Activated naive CD4-positive, alpha-beta T cell treated with anti-CD3 and anti-CD28 coated beads, Interleukin-2, amount 50 U/mL, for 24 hours (primary cell): ENCODE data around the gene RPL13A.
A peak's percentile ranks its signal among the peaks of the same experiment; 100 is the strongest.

Experiments
- H3K27ac Mint-ChIP-seq: one replicate; pipeline ENCODE4 v1.8.0; 2021; ENCODE audit warnings: mild to moderate bottlenecking, mixed read lengths
- H3K27me3 Mint-ChIP-seq: one replicate; pipeline ENCODE4 v1.8.0; 2021; ENCODE audit warnings: mixed read lengths
- H3K36me3 Mint-ChIP-seq: one replicate; pipeline ENCODE4 v1.8.0; 2021; ENCODE audit warnings: mixed read lengths
- H3K4me1 Mint-ChIP-seq: one replicate; pipeline ENCODE4 v1.8.0; 2021; ENCODE audit warnings: mixed read lengths
- H3K4me3 Mint-ChIP-seq: one replicate; pipeline ENCODE4 v1.8.0; 2021; ENCODE audit warnings: mild to moderate bottlenecking, mixed read lengths
- H3K9me3 Mint-ChIP-seq: one replicate; pipeline ENCODE4 v1.8.0; 2021; ENCODE audit warnings: mixed read lengths

RPL13A gene

DNA sequence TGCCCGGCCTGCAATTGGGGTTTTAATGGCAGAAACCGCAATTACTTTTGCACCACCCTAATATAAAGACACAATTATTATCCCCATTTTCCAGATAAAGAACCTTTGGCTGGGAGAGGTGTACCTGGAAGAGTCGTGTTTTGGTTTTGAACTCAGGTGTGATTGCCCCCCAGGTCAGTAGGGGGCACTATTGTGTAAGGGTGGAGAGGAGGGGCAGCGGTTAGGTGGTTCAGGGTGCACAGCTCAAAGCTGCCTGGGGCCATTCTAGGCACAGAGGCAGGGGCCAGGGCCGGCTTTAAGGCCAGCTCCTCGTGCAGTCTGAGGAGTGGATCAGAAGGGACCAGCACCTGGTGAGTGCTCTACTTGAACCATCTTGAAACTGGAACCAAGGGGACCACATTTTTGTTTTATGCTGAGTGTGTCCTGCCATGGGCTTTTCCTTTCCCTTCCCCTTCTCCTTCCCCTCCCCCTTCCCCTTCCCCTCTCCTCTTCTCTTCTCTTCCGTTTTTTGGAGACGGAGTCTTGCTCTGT lies 19.2 kb downstream of the RPL13A start:
- Mint-ChIP-seq H3K9me3 (no peaks in the 10 kb centered on the region), H3K4me1 (peaks cover 33% of the 10 kb centered on the region), H3K4me3 (no peak overlapping the region), H3K36me3 (no peaks in the 10 kb centered on the region), H3K27ac (no peak overlapping the region), H3K27me3 (no peaks in the 10 kb centered on the region)

DNA sequence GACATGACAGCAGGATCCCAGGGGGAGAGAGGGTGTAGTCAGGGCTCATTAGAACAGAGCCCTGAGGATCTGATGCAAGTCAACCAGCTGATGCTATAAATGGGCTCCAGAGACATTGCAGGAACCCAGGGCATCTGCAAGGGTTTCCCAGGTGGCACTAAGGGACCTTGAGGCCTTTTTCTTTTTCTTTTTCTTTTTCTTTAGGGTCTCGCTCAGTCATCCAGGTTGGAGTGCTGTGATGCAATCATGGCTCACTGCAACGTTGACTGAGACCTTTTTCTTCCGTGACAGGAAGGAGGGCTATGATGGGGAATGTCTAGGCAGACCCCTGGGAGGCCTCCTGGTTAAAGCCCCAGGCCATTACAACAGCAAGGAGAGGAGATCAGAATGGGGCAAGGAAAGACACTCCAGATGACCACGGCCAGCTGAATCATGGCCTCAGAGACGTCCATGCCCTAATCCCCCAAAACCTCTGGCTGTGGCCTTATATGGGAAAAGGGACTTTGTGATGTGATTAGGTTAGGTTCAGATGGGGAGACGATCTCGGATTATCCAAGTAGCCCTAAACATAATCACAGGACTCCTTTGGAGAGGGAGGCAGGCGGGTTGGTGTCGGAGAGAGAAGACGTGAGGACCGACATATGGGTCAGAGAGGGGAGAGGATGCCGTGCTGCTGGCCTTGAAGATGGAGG lies 20.5 kb downstream of the RPL13A start:
- Mint-ChIP-seq H3K27me3 (no peaks in the 10 kb centered on the region), H3K4me3 (no peak overlapping the region), H3K9me3 (no peaks in the 10 kb centered on the region), H3K4me1 (peaks cover 28% of the 10 kb centered on the region), H3K27ac (no peak overlapping the region), H3K36me3 (no peaks in the 10 kb centered on the region)

DNA sequence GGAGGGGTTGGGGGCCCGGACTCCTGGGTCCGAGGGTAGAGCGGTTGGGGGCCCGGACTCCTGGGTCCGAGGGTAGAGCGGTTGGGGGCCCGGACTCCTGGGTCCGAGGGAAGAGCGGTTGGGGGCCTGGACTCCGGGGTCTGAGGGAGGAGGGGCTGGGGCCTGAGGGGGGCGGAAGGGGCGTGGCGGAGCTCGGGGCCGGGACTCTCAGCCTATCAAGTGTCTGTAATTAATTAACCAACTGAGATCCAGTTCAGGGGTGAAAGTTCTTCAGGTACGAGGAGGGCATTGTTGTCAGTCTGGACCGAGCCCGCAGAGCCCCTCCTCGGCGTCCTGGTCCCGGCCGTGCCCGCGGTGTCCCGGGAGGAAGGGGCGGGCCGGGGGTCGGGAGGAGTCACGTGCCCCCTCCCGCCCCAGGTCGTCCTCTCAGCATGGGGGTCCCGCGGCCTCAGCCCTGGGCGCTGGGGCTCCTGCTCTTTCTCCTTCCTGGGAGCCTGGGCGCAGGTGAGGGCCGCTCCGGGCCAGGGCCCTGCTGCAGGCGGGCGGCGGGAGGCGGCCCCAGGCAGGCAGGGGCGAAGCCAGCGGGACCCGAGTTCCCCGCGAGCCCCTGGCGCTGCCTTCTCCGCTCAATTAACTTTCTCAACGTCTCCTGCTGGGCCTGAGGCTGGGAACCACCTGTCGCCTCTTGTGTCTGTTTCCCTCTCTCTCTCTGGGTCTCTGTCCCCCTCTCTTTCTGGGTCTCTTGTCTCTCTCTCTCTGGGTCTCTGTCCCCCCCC lies 25.8 kb downstream of the RPL13A start:
- H3K27ac Mint-ChIP-seq, result peak overlapping the region; percentile 82
- H3K9me3 Mint-ChIP-seq, result no peaks in the 10 kb centered on the region
- H3K4me1 Mint-ChIP-seq, result peaks cover 44% of the 10 kb centered on the region
- no peaks in the 10 kb centered on the region for H3K27me3 Mint-ChIP-seq
- H3K4me3 Mint-ChIP-seq, result peak overlapping the region; percentile 86
- H3K36me3 Mint-ChIP-seq, result no peaks in the 10 kb centered on the region

- peak overlapping the region; percentile 82 for H3K27ac Mint-ChIP-seq
- peak overlapping the region; percentile 86 for H3K4me3 Mint-ChIP-seq
- no peaks in the 10 kb centered on the region for H3K9me3 Mint-ChIP-seq
- H3K36me3 Mint-ChIP-seq, result no peaks in the 10 kb centered on the region
- peaks cover 43% of the 10 kb centered on the region for H3K4me1 Mint-ChIP-seq
- no peaks in the 10 kb centered on the region for H3K27me3 Mint-ChIP-seq
Observed at GRCh38 chr19:49513746-49514118, 26.3 kb downstream of the RPL13A start.

GRCh38 chr19:49514151-49514550 lies 26.7 kb downstream of the RPL13A start:
- H3K27ac Mint-ChIP-seq, result no peak overlapping the region

DNA sequence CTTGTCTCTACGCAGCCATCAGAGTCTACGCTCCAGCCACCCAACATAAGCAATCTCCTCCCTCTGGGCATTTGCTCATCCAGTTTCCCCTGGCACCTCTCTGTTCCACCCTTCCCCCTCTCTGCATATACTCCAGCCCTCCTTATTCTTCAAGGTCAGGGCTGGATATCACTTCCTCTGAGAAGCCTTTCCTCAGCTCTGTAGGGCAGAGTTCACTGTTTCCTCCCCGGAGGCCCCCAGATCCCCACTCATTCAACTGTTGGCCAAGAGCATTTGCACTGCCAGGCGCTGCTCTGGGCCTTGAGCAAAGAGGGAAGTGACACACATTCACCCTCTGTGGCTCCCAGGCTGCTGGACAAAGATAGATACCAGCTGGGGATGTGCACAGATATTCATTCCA lies 28.4 kb downstream of the RPL13A start:
- no peak overlapping the region for H3K4me3 Mint-ChIP-seq
- H3K27me3 Mint-ChIP-seq, result no peaks in the 10 kb centered on the region
- H3K9me3 Mint-ChIP-seq, result no peaks in the 10 kb centered on the region
- H3K4me1 Mint-ChIP-seq, result peaks cover 49% of the 10 kb centered on the region
- no peaks in the 10 kb centered on the region for H3K36me3 Mint-ChIP-seq
- no peak overlapping the region for H3K27ac Mint-ChIP-seq

More at GRCh38 chr19:49514151-49514550, 26.7 kb downstream of the RPL13A start:
- H3K36me3 Mint-ChIP-seq, result no peaks in the 10 kb centered on the region
- peak overlapping the region; percentile 86 for H3K4me3 Mint-ChIP-seq
- no peaks in the 10 kb centered on the region for H3K9me3 Mint-ChIP-seq
- peaks cover 45% of the 10 kb centered on the region for H3K4me1 Mint-ChIP-seq
- H3K27me3 Mint-ChIP-seq, result no peaks in the 10 kb centered on the region

- Mint-ChIP-seq H3K36me3 (no peaks in the 10 kb centered on the region), H3K27me3 (no peaks in the 10 kb centered on the region), H3K4me1 (peaks cover 34% of the 10 kb centered on the region), H3K9me3 (no peaks in the 10 kb centered on the region), H3K27ac (no peak overlapping the region), H3K4me3 (no peak overlapping the region)
Observed at GRCh38 chr19:49518033-49518432, 30.6 kb downstream of the RPL13A start.

GRCh38 chr19:49520705-49521319 lies 33.4 kb downstream of the RPL13A start:
- H3K27me3 Mint-ChIP-seq, result no peaks in the 10 kb centered on the region
- peaks cover 2% of the 10 kb centered on the region for H3K36me3 Mint-ChIP-seq
- peaks cover 19% of the 10 kb centered on the region for H3K4me1 Mint-ChIP-seq

DNA sequence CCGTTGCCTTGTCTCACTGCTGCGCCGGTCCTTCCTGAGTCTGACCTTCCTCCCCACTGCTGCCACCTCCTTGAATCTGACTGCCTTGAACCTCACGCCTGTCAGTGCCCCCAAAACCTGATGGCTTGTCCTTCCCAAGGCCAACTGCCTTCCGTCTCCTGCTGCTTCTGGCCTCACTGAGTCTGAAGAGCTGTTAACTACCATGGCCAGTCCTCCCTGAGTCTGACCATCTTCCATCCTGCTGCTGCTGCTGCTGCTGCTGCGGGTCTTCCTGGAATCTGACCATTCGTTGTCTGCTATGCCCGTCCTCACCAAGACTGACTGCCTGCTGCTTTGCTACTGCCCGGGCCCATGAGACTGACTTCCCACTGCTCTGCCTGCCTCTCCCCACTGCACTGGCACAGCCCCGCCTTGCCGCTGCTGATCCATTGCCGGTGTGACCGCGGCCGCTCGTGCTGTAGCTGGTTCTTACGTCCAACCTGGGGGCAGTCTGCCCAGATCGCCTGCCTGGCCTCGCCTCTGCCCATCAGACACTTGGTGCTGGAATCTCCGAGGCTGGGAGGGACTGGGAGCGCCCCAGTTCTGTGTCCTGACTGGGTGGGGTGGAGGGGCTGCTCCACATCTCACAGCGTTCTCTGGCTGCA lies 37.5 kb downstream of the RPL13A start:
- no peaks in the 10 kb centered on the region for H3K27me3 Mint-ChIP-seq
- H3K36me3 Mint-ChIP-seq, result peaks cover 3% of the 10 kb centered on the region
- H3K4me3 Mint-ChIP-seq, result no peak overlapping the region
- H3K27ac Mint-ChIP-seq, result no peak overlapping the region
- peaks cover 24% of the 10 kb centered on the region for H3K4me1 Mint-ChIP-seq
- H3K9me3 Mint-ChIP-seq, result no peaks in the 10 kb centered on the region

More at GRCh38 chr19:49520705-49521319, 33.4 kb downstream of the RPL13A start:
- Mint-ChIP-seq H3K4me3 (no peak overlapping the region), H3K27ac (no peak overlapping the region), H3K9me3 (no peaks in the 10 kb centered on the region)

GRCh38 chr19:49528211-49528771 lies 40.9 kb downstream of the RPL13A start:
- H3K27ac Mint-ChIP-seq, result no peak overlapping the region
- peak overlapping the region; percentile 87 for H3K4me3 Mint-ChIP-seq

DNA sequence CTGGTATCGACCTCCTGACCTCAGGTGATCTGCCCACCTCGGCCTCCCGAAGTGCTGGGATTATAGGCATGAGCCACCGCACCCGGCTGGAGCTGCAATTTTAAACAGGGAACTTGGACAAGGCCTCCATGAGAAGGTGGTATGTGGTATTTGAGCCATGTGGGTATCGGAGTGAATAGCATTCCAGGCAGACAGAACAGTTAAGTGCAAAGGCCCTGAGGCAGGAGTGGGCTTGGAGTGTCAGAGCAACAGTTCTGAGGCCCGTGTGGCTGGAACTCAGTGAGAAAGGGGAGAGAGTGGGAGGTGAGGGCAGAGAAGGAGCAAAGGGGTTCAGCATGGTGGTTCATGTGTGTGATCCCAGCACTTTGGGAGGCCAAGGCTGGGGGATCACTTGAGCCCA lies 43.3 kb downstream of the RPL13A start:
- no peaks in the 10 kb centered on the region for H3K9me3 Mint-ChIP-seq
- H3K4me3 Mint-ChIP-seq, result no peak overlapping the region
- peaks cover 1% of the 10 kb centered on the region for H3K36me3 Mint-ChIP-seq
- no peaks in the 10 kb centered on the region for H3K27me3 Mint-ChIP-seq
- no peak overlapping the region for H3K27ac Mint-ChIP-seq
- H3K4me1 Mint-ChIP-seq, result peaks cover 41% of the 10 kb centered on the region

More at GRCh38 chr19:49528211-49528771, 40.9 kb downstream of the RPL13A start:
- H3K27me3 Mint-ChIP-seq, result no peaks in the 10 kb centered on the region
- peaks cover 3% of the 10 kb centered on the region for H3K36me3 Mint-ChIP-seq
- H3K9me3 Mint-ChIP-seq, result no peaks in the 10 kb centered on the region
- peaks cover 34% of the 10 kb centered on the region for H3K4me1 Mint-ChIP-seq

DNA sequence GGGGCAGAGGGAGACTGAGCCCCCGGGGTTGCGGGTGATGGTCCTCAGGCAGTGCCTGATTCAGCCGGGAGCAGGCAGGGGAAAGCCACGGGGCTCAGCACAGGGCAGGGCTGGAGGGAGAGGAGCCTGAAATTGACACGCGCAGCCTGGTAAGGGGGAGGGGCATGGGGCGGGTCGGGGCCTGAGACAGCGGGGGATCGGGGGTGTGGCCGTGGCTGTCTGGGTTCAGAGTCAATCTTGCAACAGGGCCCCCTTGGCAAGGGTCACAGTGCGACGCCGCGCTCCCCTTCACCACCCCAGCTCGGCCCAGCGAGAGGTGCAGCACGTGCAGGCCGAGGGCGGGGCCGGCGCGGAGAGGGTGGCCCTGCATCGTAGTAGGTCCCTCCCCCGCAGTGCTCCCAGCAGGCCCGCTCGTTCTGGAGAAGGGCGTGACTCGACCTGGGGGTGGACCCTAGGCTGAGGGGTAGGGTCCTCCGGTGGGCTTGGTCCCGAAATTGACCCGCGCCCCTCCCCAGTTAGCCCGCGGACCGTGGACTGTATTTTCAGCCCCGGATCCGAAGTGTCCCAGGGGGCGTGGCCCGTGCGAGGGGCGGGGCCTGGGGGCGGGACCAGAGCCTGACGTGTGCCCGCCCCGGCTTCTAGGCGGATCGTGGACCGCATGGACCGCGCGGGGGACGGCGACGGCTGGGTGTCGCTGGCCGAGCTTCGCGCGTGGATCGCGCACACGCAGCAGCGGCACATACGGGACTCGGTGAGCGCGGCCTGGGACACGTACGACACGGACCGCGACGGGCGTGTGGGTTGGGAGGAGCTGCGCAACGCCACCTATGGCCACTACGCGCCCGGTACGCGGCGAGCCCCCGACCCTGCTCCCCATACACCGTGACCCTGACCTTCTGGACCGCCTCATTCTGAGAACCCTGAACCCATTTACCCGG lies 46.4 kb downstream of the RPL13A start:
- peaks cover 26% of the 10 kb centered on the region for H3K4me1 Mint-ChIP-seq
- peak overlapping the region; percentile 84 for H3K4me3 Mint-ChIP-seq
- H3K9me3 Mint-ChIP-seq, result no peaks in the 10 kb centered on the region
- H3K27ac Mint-ChIP-seq, result peak overlapping the region; percentile 82
- no peaks in the 10 kb centered on the region for H3K36me3 Mint-ChIP-seq
- H3K27me3 Mint-ChIP-seq, result no peaks in the 10 kb centered on the region

DNA sequence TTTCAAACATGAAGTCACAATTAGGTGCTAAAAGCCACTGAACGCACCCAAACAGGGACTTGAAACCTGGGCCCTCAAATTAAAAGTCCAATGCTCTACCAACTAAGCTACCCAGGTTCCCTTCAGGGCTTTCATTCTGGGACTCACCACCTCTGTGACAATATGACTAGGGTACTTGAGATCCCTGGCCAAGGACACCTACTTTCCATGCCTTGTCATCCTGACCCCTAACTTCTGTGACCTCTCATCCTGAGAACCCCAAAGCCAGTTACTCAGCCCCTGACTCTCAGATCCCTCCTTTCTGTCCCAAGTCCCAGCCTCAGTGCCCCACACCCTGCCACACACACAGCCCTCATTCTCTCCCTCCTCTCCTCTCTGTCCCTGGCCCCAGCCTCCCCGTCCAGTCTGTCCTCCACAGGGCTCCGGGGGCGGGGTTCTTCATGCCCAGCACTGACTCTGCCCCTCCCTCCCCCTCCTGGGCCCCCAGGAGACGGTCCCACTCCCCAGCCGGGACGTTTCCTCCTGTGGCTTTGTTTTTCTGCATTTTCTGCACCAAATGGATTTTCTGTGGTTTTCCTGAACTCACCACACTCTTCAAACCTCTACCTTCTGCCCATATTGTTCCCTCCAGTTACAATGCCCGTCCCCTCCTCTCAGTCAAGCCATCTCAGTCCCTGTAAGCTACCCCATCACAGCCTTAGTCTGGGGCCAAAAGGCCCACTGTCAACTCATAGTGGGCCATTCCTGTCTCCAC lies 47.4 kb downstream of the RPL13A start:
- Mint-ChIP-seq H3K4me1 (peaks cover 25% of the 10 kb centered on the region), H3K9me3 (no peaks in the 10 kb centered on the region), H3K27me3 (no peaks in the 10 kb centered on the region), H3K27ac (peak overlapping the region; percentile 93), H3K36me3 (no peaks in the 10 kb centered on the region), H3K4me3 (peak overlapping the region; percentile 84)
